Activated T-cell treated with anti-CD3 and anti-CD28 coated beads, Interleukin-2, amount 50 U/mL, for 1 hour (primary cell): ENCODE data around the gene HLCS.
"Not testable (repeated sequence)": the region's sequence is repeated elsewhere in the genome, so short reads cannot be mapped to it uniquely, and the experiment has no call there.

Source experiments
- DNase-seq: peaks from one replicate; pipeline ENCODE4 v3.0.0-alpha.2; 2020

The HLCS gene

GRCh38 chr21:36845790-36846189 lies 120.7 kb downstream of the HLCS start:
- DNase-seq: no peak

- DNase-seq: no peak
Measured at GRCh38 chr21:36845070-36845469, 121.4 kb downstream of the HLCS start.

GRCh38 chr21:36841866-36842265 lies 124.6 kb downstream of the HLCS start:
- no peak for DNase-seq

GRCh38 chr21:36839735-36840134 lies 126.7 kb downstream of the HLCS start:
- DNase-seq: no peak

- DNase-seq: no peak
Measured at GRCh38 chr21:36839123-36839522, 127.3 kb downstream of the HLCS start.

- no peak for DNase-seq
Measured at GRCh38 chr21:36835383-36835795, 131.1 kb downstream of the HLCS start.

- DNase-seq: no peak
Measured at GRCh38 chr21:36834192-36834591, 132.3 kb downstream of the HLCS start.

- no peak for DNase-seq
Measured at GRCh38 chr21:36830100-36830499, 136.4 kb downstream of the HLCS start.

GRCh38 chr21:36828891-36829515 lies 137.5 kb downstream of the HLCS start:
- no peak for DNase-seq

GRCh38 chr21:36828208-36828607 lies 138.3 kb downstream of the HLCS start:
- no peak for DNase-seq

GRCh38 chr21:36825658-36826057 lies 140.8 kb downstream of the HLCS start:
- DNase-seq: no peak

GRCh38 chr21:36821032-36821299 lies 145.5 kb downstream of the HLCS start:
- DNase-seq: no peak

GRCh38 chr21:36820176-36821031 lies 146.1 kb downstream of the HLCS start:
- DNase-seq: no peak

- no peak for DNase-seq
Measured at GRCh38 chr21:36817732-36818450, 148.6 kb downstream of the HLCS start.

- DNase-seq: no peak
Measured at GRCh38 chr21:36816561-36817130, 149.8 kb downstream of the HLCS start.

GRCh38 chr21:36816026-36816425 lies 150.4 kb downstream of the HLCS start:
- DNase-seq: not testable (repeated sequence)

GRCh38 chr21:36815284-36815683 lies 151.2 kb downstream of the HLCS start:
- DNase-seq: no peak

- no peak for DNase-seq
Measured at GRCh38 chr21:36813052-36813451, 153.4 kb downstream of the HLCS start.

GRCh38 chr21:36811762-36812161 lies 154.7 kb downstream of the HLCS start:
- DNase-seq: no peak

- no peak for DNase-seq
Measured at GRCh38 chr21:36810443-36810842, 156.0 kb downstream of the HLCS start.

GRCh38 chr21:36807422-36807928 lies 159.0 kb downstream of the HLCS start:
- no peak for DNase-seq

- DNase-seq: no peak
Measured at GRCh38 chr21:36806103-36806502, 160.4 kb downstream of the HLCS start.

- DNase-seq: no peak
Measured at GRCh38 chr21:36804874-36805611, 161.4 kb downstream of the HLCS start.
